Astrocyte of the spinal cord (primary cell): ENCODE results near the gene DEGS2.

Experiments
- DNase-seq: peaks from one replicate; pipeline ENCODE4 v3.0.0; 2011; ENCODE audit warnings: low read depth, low spot score
- H3K4me3 ChIP-seq: 2 replicates; pipeline ENCODE4 v1.5.1; 2011; ENCODE audit warnings: low read depth, mild to moderate bottlenecking, low read length, moderate library complexity
- in situ Hi-C: cut with HindIII; loops from 2 replicates; pipeline ENCODE4 v1.10.0; 2017; ENCODE audit warnings: low sequenced_read_pairs
- TF ChIP-seq, protein P1 (sequence below): IDR thresholded peaks from 2 replicates; pipeline ENCODE4 v1.5.1; 2012; ENCODE audit warnings: low read depth, mild to moderate bottlenecking, low read length, inconsistent platforms

The DEGS2 gene

GRCh38 chr14:100173353-100173752 lies 13.9 kb upstream of the DEGS2 start:
- no peak for DNase-seq
- TF ChIP-seq, protein P1, sequence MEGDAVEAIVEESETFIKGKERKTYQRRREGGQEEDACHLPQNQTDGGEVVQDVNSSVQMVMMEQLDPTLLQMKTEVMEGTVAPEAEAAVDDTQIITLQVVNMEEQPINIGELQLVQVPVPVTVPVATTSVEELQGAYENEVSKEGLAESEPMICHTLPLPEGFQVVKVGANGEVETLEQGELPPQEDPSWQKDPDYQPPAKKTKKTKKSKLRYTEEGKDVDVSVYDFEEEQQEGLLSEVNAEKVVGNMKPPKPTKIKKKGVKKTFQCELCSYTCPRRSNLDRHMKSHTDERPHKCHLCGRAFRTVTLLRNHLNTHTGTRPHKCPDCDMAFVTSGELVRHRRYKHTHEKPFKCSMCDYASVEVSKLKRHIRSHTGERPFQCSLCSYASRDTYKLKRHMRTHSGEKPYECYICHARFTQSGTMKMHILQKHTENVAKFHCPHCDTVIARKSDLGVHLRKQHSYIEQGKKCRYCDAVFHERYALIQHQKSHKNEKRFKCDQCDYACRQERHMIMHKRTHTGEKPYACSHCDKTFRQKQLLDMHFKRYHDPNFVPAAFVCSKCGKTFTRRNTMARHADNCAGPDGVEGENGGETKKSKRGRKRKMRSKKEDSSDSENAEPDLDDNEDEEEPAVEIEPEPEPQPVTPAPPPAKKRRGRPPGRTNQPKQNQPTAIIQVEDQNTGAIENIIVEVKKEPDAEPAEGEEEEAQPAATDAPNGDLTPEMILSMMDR: no peak
- H3K4me3 ChIP-seq: no peak overlapping the region
- in situ Hi-C loops: no loop called here

- no peak overlapping the region for H3K4me3 ChIP-seq
- no peak for DNase-seq
- TF ChIP-seq, protein P1: no peak
- in situ Hi-C loops: no loop called here
These were observed 13.4 kb upstream of the DEGS2 start for GRCh38 chr14:100172811-100173210.

DNA sequence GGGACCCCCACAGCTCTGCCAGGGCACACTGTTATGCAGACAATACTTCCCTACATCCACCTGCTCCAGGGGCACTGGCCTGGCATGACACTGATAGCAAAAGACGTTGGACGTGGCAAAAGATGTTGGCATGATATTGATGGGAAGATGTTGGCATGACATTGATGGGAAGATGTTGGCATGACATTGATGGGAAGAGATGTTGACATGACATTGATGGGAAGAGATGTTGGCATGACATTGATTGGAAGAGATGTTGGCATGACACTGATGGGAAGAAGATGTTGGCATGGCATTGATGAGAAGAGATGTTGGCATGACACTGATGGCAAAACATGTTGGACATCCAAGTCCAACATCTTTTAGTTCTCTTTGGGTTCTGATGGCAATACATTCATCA lies 11.4 kb upstream of the DEGS2 start:
- TF ChIP-seq, protein P1: no peak
- no peak overlapping the region for H3K4me3 ChIP-seq
- no peak for DNase-seq
- in situ Hi-C loops: no loop called here

DNA sequence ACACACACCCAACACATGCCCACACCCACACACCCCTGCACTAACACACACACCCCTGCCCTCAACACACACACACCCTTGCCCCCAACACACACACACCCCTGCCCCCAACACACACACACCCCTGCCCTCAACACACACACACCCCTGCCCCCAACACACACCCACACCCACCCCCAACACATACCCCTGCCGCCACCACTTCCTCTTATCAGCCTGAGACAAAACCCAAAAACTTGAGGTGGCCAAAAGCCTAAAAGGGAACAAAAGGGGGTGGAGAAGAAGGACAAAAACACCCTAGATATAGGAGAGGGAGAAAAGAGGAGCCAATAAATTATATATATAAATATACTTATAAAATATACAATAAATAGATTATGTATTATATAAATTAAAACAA lies 9.1 kb upstream of the DEGS2 start:
- no peak for DNase-seq
- TF ChIP-seq, protein P1: no peak
- in situ Hi-C loops: no loop called here
- no peak overlapping the region for H3K4me3 ChIP-seq

- DNase-seq: no peak
- in situ Hi-C loops: no loop called here
- H3K4me3 ChIP-seq: no peak overlapping the region
- TF ChIP-seq, protein P1: no peak
These were observed 6.5 kb upstream of the DEGS2 start for GRCh38 chr14:100165831-100166440.

GRCh38 chr14:100165376-100165775 lies 5.9 kb upstream of the DEGS2 start:
- no peak for DNase-seq
- in situ Hi-C loops: no loop called here
- TF ChIP-seq, protein P1: peak; percentile 8
- no peak overlapping the region for H3K4me3 ChIP-seq

GRCh38 chr14:100160534-100160916 lies 1.1 kb upstream of the DEGS2 start:
- in situ Hi-C loops: no loop called here
- TF ChIP-seq, protein P1: no peak
- no peak for DNase-seq
- H3K4me3 ChIP-seq: no peak overlapping the region
